ENCODE measurements around the gene RICTOR.

DNA sequence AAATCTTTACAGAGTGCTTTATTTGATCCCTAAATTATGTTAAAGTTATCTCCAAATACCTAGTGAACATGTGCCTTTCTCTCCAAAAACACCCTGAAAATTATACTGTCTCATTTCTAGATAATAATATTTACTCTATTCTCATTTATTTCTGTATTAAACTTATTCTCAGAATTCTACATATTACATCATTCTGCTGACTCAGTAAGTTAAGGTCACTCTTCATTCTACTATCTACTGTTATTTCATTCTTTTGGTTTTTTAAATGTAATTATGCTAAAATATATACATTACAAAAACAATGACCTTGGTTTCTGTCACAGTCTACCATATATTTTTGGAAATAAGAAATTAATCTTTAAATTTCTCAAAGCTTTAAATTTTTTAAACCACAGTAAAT, 96.2 kb downstream of the RICTOR start:
- TF ChIP-seq, protein P1, sequence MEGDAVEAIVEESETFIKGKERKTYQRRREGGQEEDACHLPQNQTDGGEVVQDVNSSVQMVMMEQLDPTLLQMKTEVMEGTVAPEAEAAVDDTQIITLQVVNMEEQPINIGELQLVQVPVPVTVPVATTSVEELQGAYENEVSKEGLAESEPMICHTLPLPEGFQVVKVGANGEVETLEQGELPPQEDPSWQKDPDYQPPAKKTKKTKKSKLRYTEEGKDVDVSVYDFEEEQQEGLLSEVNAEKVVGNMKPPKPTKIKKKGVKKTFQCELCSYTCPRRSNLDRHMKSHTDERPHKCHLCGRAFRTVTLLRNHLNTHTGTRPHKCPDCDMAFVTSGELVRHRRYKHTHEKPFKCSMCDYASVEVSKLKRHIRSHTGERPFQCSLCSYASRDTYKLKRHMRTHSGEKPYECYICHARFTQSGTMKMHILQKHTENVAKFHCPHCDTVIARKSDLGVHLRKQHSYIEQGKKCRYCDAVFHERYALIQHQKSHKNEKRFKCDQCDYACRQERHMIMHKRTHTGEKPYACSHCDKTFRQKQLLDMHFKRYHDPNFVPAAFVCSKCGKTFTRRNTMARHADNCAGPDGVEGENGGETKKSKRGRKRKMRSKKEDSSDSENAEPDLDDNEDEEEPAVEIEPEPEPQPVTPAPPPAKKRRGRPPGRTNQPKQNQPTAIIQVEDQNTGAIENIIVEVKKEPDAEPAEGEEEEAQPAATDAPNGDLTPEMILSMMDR (IDR thresholded peaks at IDR 0.05; ENCODE audit: extremely low read depth in 1 of 2, insufficient read depth in 1 of 2, low read depth in 1 of 2, low read length in 2 of 2) = no peak
- TF ChIP-seq MYC (IDR thresholded peaks at IDR 0.05; ENCODE audit: low read depth, low read length) (no peak), POLR2AphosphoS5 (IDR thresholded peaks at IDR 0.05; ENCODE audit: insufficient read depth, low read depth, low read length) (no peak)
